ENCODE results near the gene MMP20.

DNA sequence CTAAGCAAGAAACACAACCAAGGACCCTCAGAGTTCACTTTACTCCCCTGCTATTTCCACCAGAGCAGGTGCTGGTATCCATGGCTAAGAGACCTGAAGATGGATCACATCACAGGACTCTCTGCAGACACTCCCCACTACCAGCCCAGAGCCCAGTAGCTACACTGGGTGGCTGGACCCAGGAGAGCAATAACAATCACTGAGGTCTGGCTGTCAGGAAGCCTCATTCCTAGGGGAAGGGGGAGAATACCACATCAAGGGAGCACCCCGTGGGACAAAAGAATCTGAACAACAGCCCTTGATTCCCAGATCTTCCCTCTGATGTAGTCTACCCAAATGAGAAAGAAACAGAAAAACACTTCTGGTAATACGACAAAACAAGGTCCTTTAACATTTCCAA is 85.6 kb downstream of the MMP20 start:
- no peak for TF ChIP-seq POLR2A (IDR thresholded peaks at IDR 0.05)
- TF ChIP-seq, protein P1, sequence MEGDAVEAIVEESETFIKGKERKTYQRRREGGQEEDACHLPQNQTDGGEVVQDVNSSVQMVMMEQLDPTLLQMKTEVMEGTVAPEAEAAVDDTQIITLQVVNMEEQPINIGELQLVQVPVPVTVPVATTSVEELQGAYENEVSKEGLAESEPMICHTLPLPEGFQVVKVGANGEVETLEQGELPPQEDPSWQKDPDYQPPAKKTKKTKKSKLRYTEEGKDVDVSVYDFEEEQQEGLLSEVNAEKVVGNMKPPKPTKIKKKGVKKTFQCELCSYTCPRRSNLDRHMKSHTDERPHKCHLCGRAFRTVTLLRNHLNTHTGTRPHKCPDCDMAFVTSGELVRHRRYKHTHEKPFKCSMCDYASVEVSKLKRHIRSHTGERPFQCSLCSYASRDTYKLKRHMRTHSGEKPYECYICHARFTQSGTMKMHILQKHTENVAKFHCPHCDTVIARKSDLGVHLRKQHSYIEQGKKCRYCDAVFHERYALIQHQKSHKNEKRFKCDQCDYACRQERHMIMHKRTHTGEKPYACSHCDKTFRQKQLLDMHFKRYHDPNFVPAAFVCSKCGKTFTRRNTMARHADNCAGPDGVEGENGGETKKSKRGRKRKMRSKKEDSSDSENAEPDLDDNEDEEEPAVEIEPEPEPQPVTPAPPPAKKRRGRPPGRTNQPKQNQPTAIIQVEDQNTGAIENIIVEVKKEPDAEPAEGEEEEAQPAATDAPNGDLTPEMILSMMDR (IDR thresholded peaks at IDR 0.05) = no peak
